HepG2 (cell line): ENCODE results near the gene HNRNPR. TPM values are rescaled to one million over a fixed set of nuclear protein-coding genes. Genes with fewer than 3 reads are reported as not detected.

Experiments
- CENPT ChIP-seq: sonication (generic); formaldehyde crosslinking; IDR thresholded peaks from 2 replicates; pipeline ENCODE4 v1.8.0; 2022; ENCODE audit warnings: low read depth, mild to moderate bottlenecking, moderate library complexity, missing genetic modification reagents
- FLYWCH1 ChIP-seq: sonication (generic); formaldehyde crosslinking; IDR thresholded peaks from 2 replicates; pipeline ENCODE4 v1.8.1; 2023; ENCODE audit warnings: mild to moderate bottlenecking, missing genetic modification reagents
- FOSL1 ChIP-seq: sonication (generic); formaldehyde crosslinking; IDR thresholded peaks from 2 replicates; pipeline ENCODE4 v1.9.0; 2021; ENCODE audit warnings: missing genetic modification reagents, borderline replicate concordance
- KDM1A ChIP-seq: IDR thresholded peaks from 2 replicates; pipeline ENCODE4 v1.6.1; 2016; ENCODE audit warnings: missing compliant biosample characterization
- KLF13 ChIP-seq: sonication (generic); formaldehyde crosslinking; IDR thresholded peaks from 2 replicates; pipeline ENCODE4 v1.4.0; 2020; ENCODE audit warnings: mild to moderate bottlenecking, missing genetic modification reagents
- LRRFIP1 ChIP-seq: sonication (generic); formaldehyde crosslinking; conservative IDR thresholded peaks from 2 replicates; pipeline ENCODE4 v1.4.0; 2020; ENCODE audit warnings: missing genetic modification reagents
- NR2F6 ChIP-seq, 2 experiments: IDR thresholded peaks; 2 replicates each; pipeline ENCODE4 v1.6.1; 2016; ENCODE audit warnings: antibody characterized with exemption in 1 of 2, mild to moderate bottlenecking in 1 of 2
- PHF21A ChIP-seq: sonication (generic); formaldehyde crosslinking; IDR thresholded peaks from 2 replicates; pipeline ENCODE4 v1.5.0; 2020; ENCODE audit warnings: mild to moderate bottlenecking, missing genetic modification reagents
- REL ChIP-seq: sonication (generic); formaldehyde crosslinking; conservative IDR thresholded peaks from 2 replicates; pipeline ENCODE4 v1.8.0; 2022; ENCODE audit warnings: mild to moderate bottlenecking, missing genetic modification reagents, moderate library complexity
- SETDB1 ChIP-seq: sonication (generic); formaldehyde crosslinking; IDR thresholded peaks from 2 replicates; pipeline ENCODE4 v1.5.1; 2020; ENCODE audit warnings: missing genetic modification reagents, mild to moderate bottlenecking, borderline replicate concordance
- SPEN ChIP-seq: sonication (generic); formaldehyde crosslinking; IDR thresholded peaks from 2 replicates; pipeline ENCODE4 v1.5.1; 2020; ENCODE audit warnings: low read depth, mild to moderate bottlenecking, missing genetic modification reagents
- ZNF138 ChIP-seq: sonication (generic); formaldehyde crosslinking; IDR thresholded peaks from 2 replicates; pipeline ENCODE4 v1.5.0; 2020; ENCODE audit warnings: mild to moderate bottlenecking, low read depth, missing genetic modification reagents
- ZNF143 ChIP-seq: sonication (generic); formaldehyde crosslinking; IDR thresholded peaks from 2 replicates; pipeline ENCODE4 v1.4.0; 2020; ENCODE audit warnings: missing genetic modification reagents
- ZNF24 ChIP-seq: fragments of 450-650 bp; IDR thresholded peaks from 2 replicates; pipeline ENCODE4 v1.6.1; 2017; ENCODE audit warnings: antibody characterized with exemption, mild to moderate bottlenecking
- ZNF263 ChIP-seq: sonication (generic); formaldehyde crosslinking; IDR thresholded peaks from 2 replicates; pipeline ENCODE4 v1.4.0; 2020; ENCODE audit warnings: missing genetic modification reagents
- ZNF598 ChIP-seq: sonication (generic); formaldehyde crosslinking; IDR thresholded peaks from 2 replicates; pipeline ENCODE4 v1.5.1; 2020; ENCODE audit warnings: mild to moderate bottlenecking, missing genetic modification reagents, borderline replicate concordance
- ZNF737 ChIP-seq: sonication (generic); formaldehyde crosslinking; IDR thresholded peaks from 2 replicates; pipeline ENCODE4 v1.5.0; 2020; ENCODE audit warnings: missing genetic modification reagents, mild to moderate bottlenecking, borderline replicate concordance
- polyA plus RNA-seq, 8 experiments: library from polyadenylated mRNA; depleted of rRNA in 3 of 8; stranded (reverse) in 7 of 8; unstranded in 1 of 8; fragments of >200 nt; fragmentation: Illumina TruSeq in 4 of 8; extraction: Trizol in 4 of 8; gene quantifications; 2 replicates each; pipeline versions ENCODE4 v1.2.1 to v1.2.3, GENCODE V29; 2011 to 2016; ENCODE audit warnings: low read depth in 4 of 8, missing spikeins in 1 of 8, mixed read lengths in 1 of 8; ENCODE audit not compliant: insufficient read depth in 1 of 8
- total RNA-seq, 5 experiments: library from RNA; depleted of rRNA; stranded (reverse); fragments of >200 nt; fragmentation: Illumina TruSeq; extraction: Trizol; gene quantifications; 2 replicates each; pipeline ENCODE4 v1.2.3, GENCODE V29; 2016; ENCODE audit warnings: low read depth in 1 of 5
- TF ChIP-seq, protein P1 (sequence below): sonication (generic); formaldehyde crosslinking; IDR thresholded peaks from 2 replicates; pipeline ENCODE4 v1.4.0; 2020; ENCODE audit warnings: low read depth, missing genetic modification reagents
- TF ChIP-seq, protein P2 (sequence below): sonication (generic); formaldehyde crosslinking; IDR thresholded peaks from 2 replicates; pipeline ENCODE4 v1.4.0; 2020; ENCODE audit warnings: missing genetic modification reagents

The HNRNPR gene
- total and polyA plus RNA-seq, 2 of the 13 experiments (the other 11 are each of a cell fraction or from before 2014, with no cell fraction given): 133 to 216 TPM

DNA sequence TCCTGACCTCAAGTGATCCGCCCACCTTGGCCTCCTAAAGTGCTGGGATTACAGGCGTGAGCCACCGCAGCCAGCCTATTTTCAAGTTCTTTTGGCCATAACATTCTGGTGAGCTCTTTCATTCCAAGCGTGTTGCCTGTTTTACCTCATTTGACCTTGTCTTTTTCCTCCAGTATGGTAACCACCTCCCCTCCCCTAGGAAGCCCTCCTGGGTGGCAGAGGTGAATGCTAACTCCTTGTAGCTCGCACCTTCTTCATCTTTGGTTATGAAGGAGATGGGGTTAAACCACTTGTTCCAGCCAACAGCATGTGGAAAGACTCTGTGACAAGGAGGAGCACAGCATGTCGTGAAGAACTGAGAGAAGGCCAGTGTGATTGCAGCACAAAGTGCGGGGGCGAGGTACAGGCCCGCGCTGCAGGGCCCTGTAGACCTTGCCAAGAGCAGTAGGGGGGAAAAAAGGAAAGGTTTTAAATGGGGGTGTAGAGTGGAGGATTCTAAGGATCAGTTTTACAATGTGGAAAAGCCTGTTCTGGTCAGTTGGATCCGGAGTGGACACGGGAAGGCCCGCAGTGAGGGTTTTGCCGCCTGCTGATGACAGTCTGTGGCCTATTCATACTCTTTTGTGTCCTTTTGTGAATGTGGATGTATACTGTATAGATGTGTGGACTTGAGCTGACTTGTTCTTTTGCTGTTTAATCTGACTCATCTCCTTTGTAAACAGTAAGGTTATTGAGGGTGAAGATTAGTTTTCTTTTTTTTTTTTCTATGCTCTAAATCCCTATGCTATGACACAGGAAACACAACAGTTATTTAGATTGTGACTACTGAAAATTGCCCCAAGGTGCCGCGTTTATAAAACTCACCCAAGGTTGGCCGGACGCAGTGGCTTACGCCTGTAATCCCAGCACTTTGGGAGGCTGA, 33.1 kb upstream of the HNRNPR start (continued):
- TF ChIP-seq, protein P1, sequence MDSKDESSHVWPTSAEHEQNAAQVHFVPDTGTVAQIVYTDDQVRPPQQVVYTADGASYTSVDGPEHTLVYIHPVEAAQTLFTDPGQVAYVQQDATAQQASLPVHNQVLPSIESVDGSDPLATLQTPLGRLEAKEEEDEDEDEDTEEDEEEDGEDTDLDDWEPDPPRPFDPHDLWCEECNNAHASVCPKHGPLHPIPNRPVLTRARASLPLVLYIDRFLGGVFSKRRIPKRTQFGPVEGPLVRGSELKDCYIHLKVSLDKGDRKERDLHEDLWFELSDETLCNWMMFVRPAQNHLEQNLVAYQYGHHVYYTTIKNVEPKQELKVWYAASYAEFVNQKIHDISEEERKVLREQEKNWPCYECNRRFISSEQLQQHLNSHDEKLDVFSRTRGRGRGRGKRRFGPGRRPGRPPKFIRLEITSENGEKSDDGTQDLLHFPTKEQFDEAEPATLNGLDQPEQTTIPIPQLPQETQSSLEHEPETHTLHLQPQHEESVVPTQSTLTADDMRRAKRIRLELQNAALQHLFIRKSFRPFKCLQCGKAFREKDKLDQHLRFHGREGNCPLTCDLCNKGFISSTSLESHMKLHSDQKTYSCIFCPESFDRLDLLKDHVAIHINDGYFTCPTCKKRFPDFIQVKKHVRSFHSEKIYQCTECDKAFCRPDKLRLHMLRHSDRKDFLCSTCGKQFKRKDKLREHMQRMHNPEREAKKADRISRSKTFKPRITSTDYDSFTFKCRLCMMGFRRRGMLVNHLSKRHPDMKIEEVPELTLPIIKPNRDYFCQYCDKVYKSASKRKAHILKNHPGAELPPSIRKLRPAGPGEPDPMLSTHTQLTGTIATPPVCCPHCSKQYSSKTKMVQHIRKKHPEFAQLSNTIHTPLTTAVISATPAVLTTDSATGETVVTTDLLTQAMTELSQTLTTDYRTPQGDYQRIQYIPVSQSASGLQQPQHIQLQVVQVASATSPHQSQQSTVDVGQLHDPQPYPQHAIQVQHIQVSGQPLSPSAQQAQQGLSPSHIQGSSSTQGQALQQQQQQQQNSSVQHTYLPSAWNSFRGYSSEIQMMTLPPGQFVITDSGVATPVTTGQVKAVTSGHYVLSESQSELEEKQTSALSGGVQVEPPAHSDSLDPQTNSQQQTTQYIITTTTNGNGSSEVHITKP: peak; percentile 84; the same call in 1 of the 2 replicates
- no peak for TF ChIP-seq CENPT (CRISPR knock-in tag)
- no peak for TF ChIP-seq SPEN (CRISPR knock-in tag)
- TF ChIP-seq NR2F6 (IDR thresholded peaks at IDR 0.05): peak; percentile 47
- 0 out of 2 replicates have a peak, but pooled peaks have one; percentile 11 for TF ChIP-seq NR2F6 (CRISPR knock-in tag; IDR thresholded peaks at IDR 0.05)
- no peak for TF ChIP-seq SETDB1
- peak; percentile 60; the same call in 1 of the 2 replicates for TF ChIP-seq FOSL1 (CRISPR knock-in tag)
- no peak for TF ChIP-seq ZNF598 (CRISPR knock-in tag)
- peak; percentile 59 for TF ChIP-seq ZNF263 (CRISPR knock-in tag)
- TF ChIP-seq PHF21A (CRISPR knock-in tag): 0 out of 2 replicates have a peak, but pooled peaks have one; percentile 15
- TF ChIP-seq ZNF143 (CRISPR knock-in tag): no peak
- TF ChIP-seq, protein P2, sequence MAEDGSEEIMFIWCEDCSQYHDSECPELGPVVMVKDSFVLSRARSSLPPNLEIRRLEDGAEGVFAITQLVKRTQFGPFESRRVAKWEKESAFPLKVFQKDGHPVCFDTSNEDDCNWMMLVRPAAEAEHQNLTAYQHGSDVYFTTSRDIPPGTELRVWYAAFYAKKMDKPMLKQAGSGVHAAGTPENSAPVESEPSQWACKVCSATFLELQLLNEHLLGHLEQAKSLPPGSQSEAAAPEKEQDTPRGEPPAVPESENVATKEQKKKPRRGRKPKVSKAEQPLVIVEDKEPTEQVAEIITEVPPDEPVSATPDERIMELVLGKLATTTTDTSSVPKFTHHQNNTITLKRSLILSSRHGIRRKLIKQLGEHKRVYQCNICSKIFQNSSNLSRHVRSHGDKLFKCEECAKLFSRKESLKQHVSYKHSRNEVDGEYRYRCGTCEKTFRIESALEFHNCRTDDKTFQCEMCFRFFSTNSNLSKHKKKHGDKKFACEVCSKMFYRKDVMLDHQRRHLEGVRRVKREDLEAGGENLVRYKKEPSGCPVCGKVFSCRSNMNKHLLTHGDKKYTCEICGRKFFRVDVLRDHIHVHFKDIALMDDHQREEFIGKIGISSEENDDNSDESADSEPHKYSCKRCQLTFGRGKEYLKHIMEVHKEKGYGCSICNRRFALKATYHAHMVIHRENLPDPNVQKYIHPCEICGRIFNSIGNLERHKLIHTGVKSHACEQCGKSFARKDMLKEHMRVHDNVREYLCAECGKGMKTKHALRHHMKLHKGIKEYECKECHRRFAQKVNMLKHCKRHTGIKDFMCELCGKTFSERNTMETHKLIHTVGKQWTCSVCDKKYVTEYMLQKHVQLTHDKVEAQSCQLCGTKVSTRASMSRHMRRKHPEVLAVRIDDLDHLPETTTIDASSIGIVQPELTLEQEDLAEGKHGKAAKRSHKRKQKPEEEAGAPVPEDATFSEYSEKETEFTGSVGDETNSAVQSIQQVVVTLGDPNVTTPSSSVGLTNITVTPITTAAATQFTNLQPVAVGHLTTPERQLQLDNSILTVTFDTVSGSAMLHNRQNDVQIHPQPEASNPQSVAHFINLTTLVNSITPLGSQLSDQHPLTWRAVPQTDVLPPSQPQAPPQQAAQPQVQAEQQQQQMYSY (CRISPR knock-in tag): no peak
- no peak for TF ChIP-seq REL (CRISPR knock-in tag)
- TF ChIP-seq LRRFIP1 (CRISPR knock-in tag): no peak
- no peak for TF ChIP-seq KLF13 (CRISPR knock-in tag)
- 0 out of 2 replicates have a peak, but pooled peaks have one; percentile 29 for TF ChIP-seq KDM1A (CRISPR knock-in tag)
- TF ChIP-seq ZNF24: no peak
- TF ChIP-seq ZNF138 (CRISPR knock-in tag): no peak
- TF ChIP-seq FLYWCH1 (CRISPR knock-in tag): no peak
- no peak for TF ChIP-seq ZNF737 (CRISPR knock-in tag)
